HepG2 (cell line): ENCODE results near the gene GLYR1. TPM values are rescaled to one million over a fixed set of nuclear protein-coding genes. Genes with fewer than 3 reads are reported as not detected.

Experiments
- ARNT ChIP-seq: fragments of 450-650 bp; IDR thresholded peaks from 2 replicates; pipeline ENCODE4 v1.6.1; 2017
- ATF1 ChIP-seq: IDR thresholded peaks from 2 replicates; pipeline ENCODE4 v1.6.1; 2016; ENCODE audit warnings: mild to moderate bottlenecking, control low read depth
- GTF2F1 ChIP-seq: fragments of 150-350 bp; IDR thresholded peaks from 2 replicates; pipeline ENCODE4 v1.6.1; 2014; ENCODE audit warnings: low read length
- HIC2 ChIP-seq: sonication (generic); formaldehyde crosslinking; IDR thresholded peaks from 2 replicates; pipeline ENCODE4 v1.9.0; 2022; ENCODE audit warnings: low read depth, missing genetic modification reagents
- IRF9 ChIP-seq: sonication (generic); formaldehyde crosslinking; IDR thresholded peaks from 2 replicates; pipeline ENCODE4 v1.8.0; 2022; ENCODE audit warnings: missing genetic modification reagents, mild to moderate bottlenecking, borderline replicate concordance
- JARID2 ChIP-seq: sonication (generic); formaldehyde crosslinking; IDR thresholded peaks from 2 replicates; pipeline ENCODE4 v1.8.1; 2023; ENCODE audit warnings: missing genetic modification reagents, inconsistent platforms; ENCODE audit not compliant: insufficient replicate concordance
- KAT2B ChIP-seq: fragments of 150-350 bp; IDR thresholded peaks from 2 replicates; pipeline ENCODE4 v1.6.1; 2014; ENCODE audit warnings: low read depth, low read length, borderline replicate concordance
- KMT2B ChIP-seq: IDR thresholded peaks from 2 replicates; pipeline ENCODE4 v1.6.1; 2016; ENCODE audit warnings: missing genetic modification reagents, missing compliant biosample characterization
- PAX8 ChIP-seq: sonication (generic); formaldehyde crosslinking; IDR thresholded peaks from 2 replicates; pipeline ENCODE4 v1.8.0; 2022; ENCODE audit warnings: mild to moderate bottlenecking, missing genetic modification reagents, borderline replicate concordance
- REPIN1 ChIP-seq: sonication (generic); formaldehyde crosslinking; IDR thresholded peaks from 2 replicates; pipeline ENCODE4 v1.8.0; 2022; ENCODE audit warnings: missing genetic modification reagents, low read depth, mild to moderate bottlenecking, borderline replicate concordance
- ZBTB1 ChIP-seq: sonication (generic); formaldehyde crosslinking; IDR thresholded peaks from 2 replicates; pipeline ENCODE4 v1.4.0; 2020; ENCODE audit warnings: missing genetic modification reagents, borderline replicate concordance
- ZC3H4 ChIP-seq: sonication (generic); formaldehyde crosslinking; IDR thresholded peaks from 2 replicates; pipeline ENCODE4 v1.4.0; 2020; ENCODE audit warnings: missing genetic modification reagents, borderline replicate concordance
- ZNF253 ChIP-seq: sonication (generic); formaldehyde crosslinking; IDR thresholded peaks from 2 replicates; pipeline ENCODE4 v1.8.0; 2022; ENCODE audit warnings: mild to moderate bottlenecking, missing genetic modification reagents, borderline replicate concordance
- ZNF296 ChIP-seq: sonication (generic); formaldehyde crosslinking; conservative IDR thresholded peaks from 2 replicates; pipeline ENCODE4 v1.5.0; 2020; ENCODE audit warnings: mild to moderate bottlenecking, missing genetic modification reagents
- ZNF3 ChIP-seq: IDR thresholded peaks from 2 replicates; pipeline ENCODE4 v1.7.0; 2017; ENCODE audit warnings: inconsistent platforms
- ZNF33A ChIP-seq: sonication (generic); formaldehyde crosslinking; IDR thresholded peaks from 2 replicates; pipeline ENCODE4 v1.5.1; 2020; ENCODE audit warnings: missing genetic modification reagents, mild to moderate bottlenecking, moderate library complexity, borderline replicate concordance
- ZNF343 ChIP-seq: sonication (generic); formaldehyde crosslinking; IDR thresholded peaks from 2 replicates; pipeline ENCODE4 v1.4.0; 2020; ENCODE audit warnings: mild to moderate bottlenecking, missing genetic modification reagents
- ZNF350 ChIP-seq: sonication (generic); formaldehyde crosslinking; IDR thresholded peaks from 2 replicates; pipeline ENCODE4 v1.4.0; 2020; ENCODE audit warnings: mild to moderate bottlenecking, low read depth, missing genetic modification reagents, borderline replicate concordance
- ZNF550 ChIP-seq: sonication (generic); formaldehyde crosslinking; IDR thresholded peaks from 2 replicates; pipeline ENCODE4 v1.4.0; 2020; ENCODE audit warnings: mild to moderate bottlenecking, missing genetic modification reagents, borderline replicate concordance
- ZNF556 ChIP-seq: sonication (generic); formaldehyde crosslinking; IDR thresholded peaks from 2 replicates; pipeline ENCODE4 v1.4.0; 2020; ENCODE audit warnings: mild to moderate bottlenecking, missing genetic modification reagents, borderline replicate concordance
- ZNF841 ChIP-seq: sonication (generic); formaldehyde crosslinking; IDR thresholded peaks from 2 replicates; pipeline ENCODE4 v1.8.1; 2023; ENCODE audit warnings: missing genetic modification reagents, borderline replicate concordance
- polyA plus RNA-seq, 8 experiments: library from polyadenylated mRNA; depleted of rRNA in 3 of 8; stranded (reverse) in 7 of 8; unstranded in 1 of 8; fragments of >200 nt; fragmentation: Illumina TruSeq in 4 of 8; extraction: Trizol in 4 of 8; gene quantifications; 2 replicates each; pipeline versions ENCODE4 v1.2.1 to v1.2.3, GENCODE V29; 2011 to 2016; ENCODE audit warnings: low read depth in 4 of 8, missing spikeins in 1 of 8, mixed read lengths in 1 of 8; ENCODE audit not compliant: insufficient read depth in 1 of 8
- total RNA-seq, 5 experiments: library from RNA; depleted of rRNA; stranded (reverse); fragments of >200 nt; fragmentation: Illumina TruSeq; extraction: Trizol; gene quantifications; 2 replicates each; pipeline ENCODE4 v1.2.3, GENCODE V29; 2016; ENCODE audit warnings: low read depth in 1 of 5
- TF ChIP-seq, protein P1 (sequence below): sonication (generic); formaldehyde crosslinking; IDR thresholded peaks from 2 replicates; pipeline ENCODE4 v1.9.0; 2021; ENCODE audit warnings: missing genetic modification reagents, mild to moderate bottlenecking, borderline replicate concordance
- TF ChIP-seq, protein P2 (sequence below): IDR thresholded peaks from 2 replicates; pipeline ENCODE4 v1.6.1; 2016; ENCODE audit warnings: control low read depth

The GLYR1 gene
- total and polyA plus RNA-seq, 2 of the 13 experiments (the other 11 are each of a cell fraction or from before 2014, with no cell fraction given) = 28.3 to 48.7 TPM

DNA sequence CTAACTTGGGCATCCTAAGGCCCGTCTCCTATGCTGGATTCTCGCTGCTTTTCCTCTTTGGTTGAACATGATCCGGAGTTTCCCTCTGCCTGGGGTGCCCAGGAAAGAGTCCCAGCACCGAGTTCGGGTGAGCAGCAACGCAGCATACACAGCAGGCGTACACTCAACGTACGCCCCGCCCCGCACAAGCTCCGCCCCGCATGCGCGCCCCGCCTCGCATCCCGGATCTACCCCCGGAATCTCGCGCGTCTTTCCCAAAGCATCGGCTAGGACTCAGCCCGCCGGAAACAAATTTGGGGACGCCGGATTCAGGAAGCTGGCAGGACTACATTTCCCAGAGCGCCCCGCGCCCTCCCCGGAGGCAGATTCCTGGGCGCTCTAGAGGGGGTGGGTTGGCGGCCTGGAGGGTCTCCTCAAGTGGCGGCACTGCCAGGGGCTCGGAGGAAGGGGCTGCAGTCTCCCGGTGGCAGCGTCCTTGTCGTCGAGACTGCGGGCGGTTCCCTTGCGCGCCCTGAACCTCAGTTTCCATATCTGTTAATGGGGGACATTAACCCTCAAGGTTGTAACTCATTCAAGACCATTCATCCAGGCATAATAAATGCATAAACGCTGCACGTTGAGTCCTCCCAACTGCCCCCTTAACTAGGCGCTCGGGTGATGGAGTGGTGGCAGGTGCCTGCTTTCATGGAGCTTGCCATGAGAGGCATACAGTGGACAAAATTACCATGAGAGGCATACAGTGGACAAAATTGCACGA lies 78.4 kb downstream of the GLYR1 start (continued):
- TF ChIP-seq, protein P1, sequence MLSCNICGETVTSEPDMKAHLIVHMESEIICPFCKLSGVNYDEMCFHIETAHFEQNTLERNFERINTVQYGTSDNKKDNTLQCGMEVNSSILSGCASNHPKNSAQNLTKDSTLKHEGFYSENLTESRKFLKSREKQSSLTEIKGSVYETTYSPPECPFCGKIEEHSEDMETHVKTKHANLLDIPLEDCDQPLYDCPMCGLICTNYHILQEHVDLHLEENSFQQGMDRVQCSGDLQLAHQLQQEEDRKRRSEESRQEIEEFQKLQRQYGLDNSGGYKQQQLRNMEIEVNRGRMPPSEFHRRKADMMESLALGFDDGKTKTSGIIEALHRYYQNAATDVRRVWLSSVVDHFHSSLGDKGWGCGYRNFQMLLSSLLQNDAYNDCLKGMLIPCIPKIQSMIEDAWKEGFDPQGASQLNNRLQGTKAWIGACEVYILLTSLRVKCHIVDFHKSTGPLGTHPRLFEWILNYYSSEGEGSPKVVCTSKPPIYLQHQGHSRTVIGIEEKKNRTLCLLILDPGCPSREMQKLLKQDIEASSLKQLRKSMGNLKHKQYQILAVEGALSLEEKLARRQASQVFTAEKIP (CRISPR knock-in tag) = no peak
- TF ChIP-seq GTF2F1 = no peak
- no peak for TF ChIP-seq ZBTB1 (CRISPR knock-in tag)
- TF ChIP-seq KAT2B = no peak
- no peak for TF ChIP-seq ZNF841 (CRISPR knock-in tag)
- TF ChIP-seq ZNF253 (CRISPR knock-in tag) = no peak
- no peak for TF ChIP-seq ZNF33A (CRISPR knock-in tag)
- no peak for TF ChIP-seq ZNF343 (CRISPR knock-in tag)
- peak; percentile 68 for TF ChIP-seq KMT2B (CRISPR knock-in tag)
- no peak for TF ChIP-seq ZNF550
- no peak for TF ChIP-seq ZNF296 (CRISPR knock-in tag)
- no peak for TF ChIP-seq ZNF556 (CRISPR knock-in tag)
- no peak for TF ChIP-seq ZC3H4 (CRISPR knock-in tag)
- no peak for TF ChIP-seq PAX8 (CRISPR knock-in tag)
- TF ChIP-seq, protein P2, sequence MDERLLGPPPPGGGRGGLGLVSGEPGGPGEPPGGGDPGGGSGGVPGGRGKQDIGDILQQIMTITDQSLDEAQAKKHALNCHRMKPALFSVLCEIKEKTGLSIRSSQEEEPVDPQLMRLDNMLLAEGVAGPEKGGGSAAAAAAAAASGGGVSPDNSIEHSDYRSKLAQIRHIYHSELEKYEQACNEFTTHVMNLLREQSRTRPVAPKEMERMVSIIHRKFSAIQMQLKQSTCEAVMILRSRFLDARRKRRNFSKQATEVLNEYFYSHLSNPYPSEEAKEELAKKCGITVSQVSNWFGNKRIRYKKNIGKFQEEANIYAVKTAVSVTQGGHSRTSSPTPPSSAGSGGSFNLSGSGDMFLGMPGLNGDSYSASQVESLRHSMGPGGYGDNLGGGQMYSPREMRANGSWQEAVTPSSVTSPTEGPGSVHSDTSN (CRISPR knock-in tag) = no peak
- TF ChIP-seq ZNF350 (CRISPR knock-in tag) = no peak; the same call in 1 of the 2 replicates
- TF ChIP-seq IRF9 (CRISPR knock-in tag) = peak; percentile 83; the same call in 1 of the 2 replicates
- 0 out of 2 replicates have a peak, but pooled peaks have one; percentile 21 for TF ChIP-seq ATF1 (CRISPR knock-in tag)
- no peak for TF ChIP-seq REPIN1
- no peak for TF ChIP-seq ARNT
- no peak for TF ChIP-seq HIC2
- TF ChIP-seq JARID2 (CRISPR knock-in tag) = no peak
- TF ChIP-seq ZNF3 (CRISPR knock-in tag) = 0 out of 2 replicates have a peak, but pooled peaks have one; percentile 26
